GM18507 (cell line): Measurements from ENCODE around the gene SLC38A1.
A peak's percentile ranks its signal among the peaks of the same experiment; 100 is the strongest.

Experiments
- DNase-seq: peaks from one replicate; pipeline ENCODE4 v3.0.0; 2011; ENCODE audit warnings: low read depth; ENCODE audit not compliant: insufficient read length; ENCODE audit errors: extremely low spot score
- FAIRE-seq: peaks from 2 replicates; lab custom pipeline; 2011; peaks lifted over from hg19 to GRCh38; lab: Jason Lieb, UNC

SLC38A1 gene

GRCh38 chr12:46152456-46152855 is 116.4 kb downstream of the SLC38A1 start:
- FAIRE-seq: no peak

DNA sequence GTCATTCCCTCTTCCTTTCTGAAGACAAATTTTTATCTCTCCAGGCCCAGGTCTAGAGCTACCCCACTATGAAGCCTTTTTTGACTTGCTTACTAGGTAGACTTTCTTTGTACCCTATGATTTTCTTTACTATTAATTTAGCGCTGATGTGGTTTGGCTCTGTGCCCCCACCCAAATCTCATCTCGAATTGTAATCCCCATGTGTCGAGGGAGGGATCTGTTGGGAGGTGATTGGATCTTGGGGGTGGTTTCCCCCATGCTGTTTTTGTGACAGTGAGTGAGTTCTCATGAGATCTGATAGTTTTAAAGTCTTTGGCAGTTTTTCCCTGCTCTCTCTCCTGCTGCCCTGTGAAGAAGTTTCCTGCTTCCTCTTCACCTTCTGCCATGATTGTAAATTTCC is 118.1 kb downstream of the SLC38A1 start:
- DNase-seq: no peak
- FAIRE-seq: no peak

More at GRCh38 chr12:46152456-46152855, 116.4 kb downstream of the SLC38A1 start:
- no peak for DNase-seq

- no peak for FAIRE-seq
- no peak for DNase-seq
These were observed 118.9 kb downstream of the SLC38A1 start for GRCh38 chr12:46149905-46150304.

GRCh38 chr12:46149079-46149464 is 119.8 kb downstream of the SLC38A1 start:
- no peak for DNase-seq
- FAIRE-seq: peak; percentile 39

DNA sequence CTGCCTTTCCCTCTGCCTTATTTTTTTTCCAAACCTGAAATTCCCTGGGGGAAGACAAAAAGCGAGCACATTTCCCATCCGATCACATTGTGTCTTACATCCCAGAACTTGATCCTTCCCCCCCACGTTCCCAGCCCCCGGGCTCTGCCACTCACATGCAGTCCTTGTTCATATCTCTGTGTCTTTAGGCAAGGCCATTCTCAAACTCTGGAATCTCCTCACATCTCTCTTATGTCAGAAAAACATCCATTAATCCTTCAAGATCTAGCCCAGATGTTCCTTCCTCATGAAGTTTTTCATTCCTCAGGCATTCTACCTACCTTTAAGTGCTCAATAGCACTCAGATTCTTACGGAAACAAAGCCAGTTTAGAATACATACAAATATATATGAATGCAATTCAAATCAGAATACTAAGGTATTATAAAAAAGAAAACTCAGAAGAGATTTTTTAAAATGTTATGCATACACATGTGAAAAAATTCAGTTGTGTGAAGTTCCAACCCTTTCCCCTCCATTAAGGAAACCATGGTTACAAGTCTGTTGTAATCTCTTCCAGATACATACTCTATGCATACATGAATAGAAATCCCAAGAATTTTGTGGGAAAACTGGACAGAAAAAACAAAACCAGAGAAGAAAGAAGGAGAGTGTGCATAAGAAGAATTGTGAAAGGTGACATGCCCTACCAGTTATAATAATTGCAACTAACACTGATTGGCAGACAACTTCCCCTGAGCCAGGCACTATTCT is 120.3 kb downstream of the SLC38A1 start:
- no peak for DNase-seq
- FAIRE-seq: no peak

GRCh38 chr12:46147144-46147543 is 121.7 kb downstream of the SLC38A1 start:
- peak; percentile 75 for FAIRE-seq
- DNase-seq: peak; percentile 9

DNA sequence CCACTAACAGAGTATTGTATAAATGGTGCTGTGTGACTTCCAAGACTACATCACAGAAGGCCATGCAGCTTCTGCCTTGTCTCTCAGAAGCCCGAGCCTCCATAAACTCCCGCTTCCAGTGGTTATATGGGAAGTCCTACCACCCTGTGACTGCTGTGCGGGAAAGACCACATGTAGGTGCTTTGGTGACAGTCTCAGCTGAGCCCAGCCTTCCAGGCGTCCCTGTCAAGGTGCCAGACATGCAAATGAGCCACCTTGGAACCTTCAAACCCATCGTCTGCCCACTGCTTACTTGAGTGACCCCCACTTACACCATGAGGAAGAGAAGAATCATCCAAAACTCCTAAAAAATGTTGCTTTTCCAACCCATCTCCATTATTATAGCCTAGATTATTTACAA is 123.0 kb downstream of the SLC38A1 start:
- no peak for FAIRE-seq
- DNase-seq: no peak

GRCh38 chr12:46144433-46144832 is 124.4 kb downstream of the SLC38A1 start:
- FAIRE-seq: peak; percentile 9
- DNase-seq: no peak

- DNase-seq (no peak), FAIRE-seq (no peak)
These were observed 132.6 kb downstream of the SLC38A1 start for GRCh38 chr12:46136249-46136648.

- FAIRE-seq (no peak), DNase-seq (no peak)
These were observed 133.1 kb downstream of the SLC38A1 start for GRCh38 chr12:46135750-46136149.

DNA sequence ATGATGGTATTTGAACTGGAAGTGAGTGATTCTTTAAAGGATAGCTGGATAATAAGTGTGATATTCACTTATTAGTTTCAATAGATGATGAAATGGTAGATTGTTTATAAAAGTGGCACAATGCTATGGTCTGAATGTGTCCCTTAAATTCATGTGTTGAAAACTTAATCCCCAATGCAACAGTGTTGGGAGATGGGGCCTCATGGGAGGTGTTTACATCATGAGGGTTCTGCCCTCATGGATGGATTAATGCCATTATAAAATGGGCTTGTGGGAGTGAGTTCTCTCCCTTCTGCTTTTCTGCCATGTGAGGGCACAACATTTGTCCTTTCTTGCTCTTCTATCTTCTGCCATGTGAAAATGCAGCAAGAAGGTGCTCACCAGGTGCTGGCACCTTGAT is 134.0 kb downstream of the SLC38A1 start:
- FAIRE-seq: no peak

GRCh38 chr12:46134205-46134811 is 134.5 kb downstream of the SLC38A1 start:
- no peak for DNase-seq
- FAIRE-seq: no peak

More for the DNA sequence above, 134.0 kb downstream of the SLC38A1 start:
- no peak for DNase-seq

GRCh38 chr12:46133751-46134150 is 135.1 kb downstream of the SLC38A1 start:
- DNase-seq (no peak), FAIRE-seq (no peak)
